GM12878 (cell line): ENCODE measurements around the gene TMEM120B. TPM values are rescaled to one million over a fixed set of nuclear protein-coding genes. Genes with fewer than 3 reads are reported as not detected.
"Not testable (repeated sequence)": the region's sequence is repeated elsewhere in the genome, so short reads cannot be mapped to it uniquely, and the experiment has no call there.

ENCODE experiments used
- ATAC-seq: fragments of 200-7000 bp; cut with Tn5 transposase; 3 replicates; pipeline ENCODE4 v1.9.1; 2020; ENCODE audit warnings: mild to moderate bottlenecking, moderate library complexity
- BruUV-seq: library from RNA; stranded (reverse); fragments of 400-500 nt; replicated peaks from 2 replicates; lab custom pipeline; 2021; lab: Mats Ljungman, UMichigan
- CTCF ChIA-PET: fragments of 300-600 bp; sonication (Branson Sonifier 250); formaldehyde crosslinking; extraction: SDS; loops from one replicate; lab custom pipeline; 2021; ENCODE audit warnings: inconsistent platforms; lab: Yijun Ruan, JAX
- POLR2A ChIA-PET: fragments of 350-600 bp; formaldehyde crosslinking; extraction: SDS; loops from one replicate; lab custom pipeline; 2021; ENCODE audit warnings: inconsistent platforms; lab: Charles Lee
- RAD21 ChIA-PET: fragments of 300-600 bp; sonication (Branson Sonifier 250); formaldehyde crosslinking; loops from one replicate; lab custom pipeline; 2023; ENCODE audit warnings: antibody characterized with exemption; ENCODE audit not compliant: unreplicated experiment; lab: Charles Lee
- SMC1A ChIA-PET: fragments of 300-600 bp; sonication (Branson Sonifier 250); formaldehyde crosslinking; loops from one replicate; lab custom pipeline; 2023; ENCODE audit not compliant: unreplicated experiment, uncharacterized antibody; lab: Charles Lee
- DNase-seq: peaks from one replicate; pipeline ENCODE4 v3.0.0-alpha.2; 2011; ENCODE audit warnings: low read depth, low spot score
- FAIRE-seq: peaks from 3 replicates; lab custom pipeline; 2011; peaks lifted over from hg19 to GRCh38; lab: Jason Lieb, UNC
- H2AFZ ChIP-seq: 2 replicates; pipeline ENCODE4 v1.6.0; 2011; ENCODE audit warnings: low read depth, low read length, control low read depth; ENCODE audit not compliant: control insufficient read depth
- H3K27ac ChIP-seq: 2 replicates; pipeline ENCODE4 v1.5.1; 2011; ENCODE audit warnings: control low read depth; ENCODE audit not compliant: control insufficient read depth, insufficient read depth
- H3K27me3 ChIP-seq, 2 experiments: replicated peaks in 1 of 2; 2 replicates each; pipeline versions ENCODE4 v1.6.0 to v1.6.1; 2011; ENCODE audit warnings: low read length in 1 of 2; ENCODE audit not compliant: control insufficient read depth in 2 of 2, insufficient read depth in 2 of 2
- H3K36me3 ChIP-seq, 2 experiments: 2 replicates each; pipeline ENCODE4 v1.5.1; 2011; ENCODE audit warnings: low read length in 1 of 2; ENCODE audit not compliant: control insufficient read depth in 2 of 2, insufficient read depth in 2 of 2
- H3K4me1 ChIP-seq: 2 replicates; pipeline ENCODE4 v1.6.1; 2011; ENCODE audit warnings: mild to moderate bottlenecking, low read length, moderate library complexity, mixed read lengths; ENCODE audit not compliant: control insufficient read depth, insufficient read depth
- H3K4me2 ChIP-seq: 2 replicates; pipeline ENCODE4 v1.6.0; 2011; ENCODE audit warnings: control low read depth; ENCODE audit not compliant: control insufficient read depth, insufficient read depth
- H3K4me3 ChIP-seq: fragments of 200-600 bp; sonication (generic); 2 replicates; pipeline ENCODE4 v1.5.1; 2016
- H3K79me2 ChIP-seq: 2 replicates; pipeline ENCODE4 v1.6.0; 2011; ENCODE audit warnings: low read length; ENCODE audit not compliant: control insufficient read depth, insufficient read depth
- H3K9ac ChIP-seq: 2 replicates; pipeline ENCODE4 v1.8.0; 2011; ENCODE audit warnings: low read length, control low read depth, mixed read lengths; ENCODE audit not compliant: control insufficient read depth, insufficient read depth
- H3K9me3 ChIP-seq: replicated peaks from 3 replicates; pipeline ENCODE4 v1.5.1; 2011; ENCODE audit warnings: mild to moderate bottlenecking, low read length; ENCODE audit not compliant: control insufficient read depth, insufficient read depth
- H4K20me1 ChIP-seq: 2 replicates; pipeline ENCODE4 v1.6.0; 2011; ENCODE audit not compliant: control insufficient read depth, insufficient read depth
- RCOR1 ChIP-seq: conservative IDR thresholded peaks from 2 replicates; pipeline ENCODE4 v1.6.1; 2012; ENCODE audit warnings: low read depth, low read length, improper control_type of control experiment
- WGBS: methylation state at CpG from one replicate; pipeline ENCODE4 v1.1.6; 2016; ENCODE audit warnings: low lambda C conversion rate; ENCODE audit not compliant: insufficient replicate concordance, insufficient coverage; ENCODE audit errors: missing lambda C conversion rate; 5-methylcytosine and 5-hydroxymethylcytosine counted together
- in situ Hi-C: fragments of 300-500 bp; cut with MboI; formaldehyde crosslinking; loops from 9 replicates; pipeline ENCODE4 v1.14.3; 2018; ENCODE audit warnings: mixed read lengths
- intact Hi-C: fragments of 100-400 bp; cut with micrococcal nuclease; formaldehyde crosslinking; loops from one replicate; pipeline ENCODE4 v1.14.2; 2022; ENCODE audit not compliant: unreplicated experiment
- polyA plus RNA-seq, 11 experiments: library from polyadenylated mRNA; depleted of rRNA in 4 of 11; unstranded in 6 of 11; stranded (reverse) in 5 of 11; fragments of >200 nt; fragmentation: Nextera tagmentation in 4 of 11; fragmentation: Illumina TruSeq in 1 of 11; extraction: Ambion mirVana in 4 of 11; extraction: Trizol in 1 of 11; gene quantifications; 1 replicate in 1 of 11; 2 replicates in 10 of 11; pipeline versions ENCODE4 v1.2.1 to v1.2.3, GENCODE V29; 2011 to 2016; ENCODE audit warnings: inconsistent platforms in 2 of 11, missing spikeins in 2 of 11, low read depth in 1 of 11
- total RNA-seq, 4 experiments: library from RNA; depleted of rRNA in 3 of 4; stranded (reverse); fragments of >200 nt in 3 of 4; fragmentation: Illumina TruSeq in 1 of 4; extraction: Trizol in 1 of 4; gene quantifications; 2 replicates each; pipeline versions ENCODE4 v1.2.1 to v1.2.3, GENCODE V29; 2013 to 2021
- TF ChIP-seq, protein P1 (sequence below): fragments of 450-650 bp; IDR thresholded peaks from 2 replicates; pipeline ENCODE4 v1.6.1; 2016; ENCODE audit warnings: mild to moderate bottlenecking, moderate library complexity, borderline replicate concordance
- TF ChIP-seq, protein P2 (sequence below): IDR thresholded peaks from 2 replicates; pipeline ENCODE4 v1.6.1; 2011; ENCODE audit warnings: mild to moderate bottlenecking, low read depth, low read length, moderate library complexity; ENCODE audit not compliant: insufficient replicate concordance
- TF ChIP-seq, protein P3 (sequence below): fragments of 450-650 bp; IDR thresholded peaks from 2 replicates; pipeline ENCODE4 v1.6.1; 2018; ENCODE audit warnings: borderline replicate concordance, mild to moderate bottlenecking; ENCODE audit not compliant: partially characterized antibody

The TMEM120B gene
- total and polyA plus RNA-seq, 10 of the 15 experiments (the other 5 are each of a cell fraction or from before 2014, with no cell fraction given): 4.0 to 26.2 (median 9.2) TPM

DNA sequence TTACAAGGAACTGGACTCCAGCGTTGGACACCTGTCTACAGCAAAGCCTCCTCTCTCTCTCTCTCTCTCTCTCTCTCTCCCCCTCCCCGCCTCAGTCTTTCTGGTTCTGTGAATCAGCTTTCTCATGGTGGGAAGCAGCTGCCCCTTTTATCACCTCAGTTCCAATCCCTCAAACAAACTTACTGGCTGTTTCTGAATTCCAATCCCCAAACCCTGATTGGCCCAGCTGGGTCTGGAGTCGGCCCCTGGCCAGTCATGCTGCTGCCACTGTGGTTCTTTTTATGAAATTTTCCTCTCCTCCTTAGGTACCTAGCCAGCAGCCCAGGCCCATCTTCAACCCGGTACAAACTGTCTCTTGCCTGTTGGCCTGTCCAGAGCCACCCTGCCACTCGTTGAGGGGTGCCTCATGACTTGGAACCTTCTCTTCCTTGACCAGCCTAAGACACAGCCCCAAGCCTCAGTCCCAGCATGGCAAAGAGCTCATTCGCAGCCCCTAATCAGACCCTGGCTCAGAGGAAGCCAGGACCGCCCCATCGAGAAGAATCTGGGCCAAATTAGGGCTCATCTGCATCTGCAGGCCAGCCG lies 33.7 kb upstream of the TMEM120B start (continued):
- TF ChIP-seq, protein P1, sequence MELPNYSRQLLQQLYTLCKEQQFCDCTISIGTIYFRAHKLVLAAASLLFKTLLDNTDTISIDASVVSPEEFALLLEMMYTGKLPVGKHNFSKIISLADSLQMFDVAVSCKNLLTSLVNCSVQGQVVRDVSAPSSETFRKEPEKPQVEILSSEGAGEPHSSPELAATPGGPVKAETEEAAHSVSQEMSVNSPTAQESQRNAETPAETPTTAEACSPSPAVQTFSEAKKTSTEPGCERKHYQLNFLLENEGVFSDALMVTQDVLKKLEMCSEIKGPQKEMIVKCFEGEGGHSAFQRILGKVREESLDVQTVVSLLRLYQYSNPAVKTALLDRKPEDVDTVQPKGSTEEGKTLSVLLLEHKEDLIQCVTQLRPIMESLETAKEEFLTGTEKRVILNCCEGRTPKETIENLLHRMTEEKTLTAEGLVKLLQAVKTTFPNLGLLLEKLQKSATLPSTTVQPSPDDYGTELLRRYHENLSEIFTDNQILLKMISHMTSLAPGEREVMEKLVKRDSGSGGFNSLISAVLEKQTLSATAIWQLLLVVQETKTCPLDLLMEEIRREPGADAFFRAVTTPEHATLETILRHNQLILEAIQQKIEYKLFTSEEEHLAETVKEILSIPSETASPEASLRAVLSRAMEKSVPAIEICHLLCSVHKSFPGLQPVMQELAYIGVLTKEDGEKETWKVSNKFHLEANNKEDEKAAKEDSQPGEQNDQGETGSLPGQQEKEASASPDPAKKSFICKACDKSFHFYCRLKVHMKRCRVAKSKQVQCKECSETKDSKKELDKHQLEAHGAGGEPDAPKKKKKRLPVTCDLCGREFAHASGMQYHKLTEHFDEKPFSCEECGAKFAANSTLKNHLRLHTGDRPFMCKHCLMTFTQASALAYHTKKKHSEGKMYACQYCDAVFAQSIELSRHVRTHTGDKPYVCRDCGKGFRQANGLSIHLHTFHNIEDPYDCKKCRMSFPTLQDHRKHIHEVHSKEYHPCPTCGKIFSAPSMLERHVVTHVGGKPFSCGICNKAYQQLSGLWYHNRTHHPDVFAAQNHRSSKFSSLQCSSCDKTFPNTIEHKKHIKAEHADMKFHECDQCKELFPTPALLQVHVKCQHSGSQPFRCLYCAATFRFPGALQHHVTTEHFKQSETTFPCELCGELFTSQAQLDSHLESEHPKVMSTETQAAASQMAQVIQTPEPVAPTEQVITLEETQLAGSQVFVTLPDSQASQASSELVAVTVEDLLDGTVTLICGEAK: no peak
- TF ChIP-seq, protein P2, sequence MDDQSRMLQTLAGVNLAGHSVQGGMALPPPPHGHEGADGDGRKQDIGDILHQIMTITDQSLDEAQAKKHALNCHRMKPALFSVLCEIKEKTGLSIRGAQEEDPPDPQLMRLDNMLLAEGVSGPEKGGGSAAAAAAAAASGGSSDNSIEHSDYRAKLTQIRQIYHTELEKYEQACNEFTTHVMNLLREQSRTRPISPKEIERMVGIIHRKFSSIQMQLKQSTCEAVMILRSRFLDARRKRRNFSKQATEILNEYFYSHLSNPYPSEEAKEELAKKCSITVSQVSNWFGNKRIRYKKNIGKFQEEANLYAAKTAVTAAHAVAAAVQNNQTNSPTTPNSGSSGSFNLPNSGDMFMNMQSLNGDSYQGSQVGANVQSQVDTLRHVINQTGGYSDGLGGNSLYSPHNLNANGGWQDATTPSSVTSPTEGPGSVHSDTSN: no peak
- TF ChIP-seq, protein P3, sequence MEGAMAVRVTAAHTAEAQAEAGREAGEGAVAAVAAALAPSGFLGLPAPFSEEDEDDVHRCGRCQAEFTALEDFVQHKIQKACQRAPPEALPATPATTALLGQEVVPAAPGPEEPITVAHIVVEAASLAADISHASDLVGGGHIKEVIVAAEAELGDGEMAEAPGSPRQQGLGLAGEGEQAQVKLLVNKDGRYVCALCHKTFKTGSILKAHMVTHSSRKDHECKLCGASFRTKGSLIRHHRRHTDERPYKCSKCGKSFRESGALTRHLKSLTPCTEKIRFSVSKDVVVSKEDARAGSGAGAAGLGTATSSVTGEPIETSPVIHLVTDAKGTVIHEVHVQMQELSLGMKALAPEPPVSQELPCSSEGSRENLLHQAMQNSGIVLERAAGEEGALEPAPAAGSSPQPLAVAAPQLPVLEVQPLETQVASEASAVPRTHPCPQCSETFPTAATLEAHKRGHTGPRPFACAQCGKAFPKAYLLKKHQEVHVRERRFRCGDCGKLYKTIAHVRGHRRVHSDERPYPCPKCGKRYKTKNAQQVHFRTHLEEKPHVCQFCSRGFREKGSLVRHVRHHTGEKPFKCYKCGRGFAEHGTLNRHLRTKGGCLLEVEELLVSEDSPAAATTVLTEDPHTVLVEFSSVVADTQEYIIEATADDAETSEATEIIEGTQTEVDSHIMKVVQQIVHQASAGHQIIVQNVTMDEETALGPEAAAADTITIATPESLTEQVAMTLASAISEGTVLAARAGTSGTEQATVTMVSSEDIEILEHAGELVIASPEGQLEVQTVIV: no peak
- no peak for TF ChIP-seq RCOR1

DNA sequence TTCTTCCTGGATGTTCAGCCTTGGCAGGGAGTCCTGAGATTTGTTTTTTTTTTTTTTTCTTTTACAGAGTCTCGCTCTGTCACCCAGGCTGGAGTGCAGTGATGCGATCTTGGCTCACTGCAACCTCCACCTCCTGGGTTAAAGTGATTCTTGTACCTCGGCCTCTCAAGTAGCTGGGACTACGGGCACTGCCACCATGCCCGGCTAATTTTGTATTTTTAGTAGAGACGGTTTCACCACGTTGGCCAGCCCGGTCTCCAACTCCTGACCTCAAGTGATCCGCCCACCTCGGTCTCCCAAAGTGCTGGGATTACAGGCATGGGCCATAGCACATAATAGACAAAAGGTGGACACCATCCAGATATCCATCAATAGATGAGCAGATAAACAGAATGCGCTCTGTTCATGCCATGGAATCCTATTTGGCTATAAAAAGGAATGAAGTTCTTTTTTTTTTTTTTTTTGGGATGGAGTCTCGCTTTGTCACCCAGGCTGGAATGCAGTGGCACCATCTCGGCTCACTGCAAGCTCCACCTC lies 32.8 kb upstream of the TMEM120B start:
- FAIRE-seq, BruUV-seq, H3K9ac ChIP-seq, H3K4me1 ChIP-seq, H4K20me1 ChIP-seq, H2AFZ ChIP-seq, ATAC-seq, H3K27me3 ChIP-seq, H3K36me3 ChIP-seq, H3K27ac ChIP-seq, H3K4me3 ChIP-seq, H3K79me2 ChIP-seq, H3K9me3 ChIP-seq, in situ Hi-C loops, H3K4me2 ChIP-seq, DNase-seq: not testable (repeated sequence)
- ChIA-PET RAD21 (interaction anchor here (0.6 to 0.7 kb wide), 3 partner anchors 44 to 143 kb away, joined by 3 read pairs; no protein-coding TSS in a partner anchor), CTCF (interaction anchor here (0.6 to 4.7 kb wide), 5 partner anchors 53 to 347 kb away, joined by 3 to 28 read pairs (median 7); partner anchors contain the start of gene ORAI1), POLR2A (interaction anchor here (0.6 to 1.2 kb wide), 5 partner anchors 10 to 136 kb away, joined by 3 read pairs; partner anchors contain the start of gene ORAI1), SMC1A (interaction anchor here (1.2 to 1.6 kb wide), 3 partner anchors 47 to 127 kb away, joined by 3 to 7 read pairs (median 3); no protein-coding TSS in a partner anchor)
- 81% methylated on average over 12 of the region's 13 CpGs for WGBS
- intact Hi-C loops: loop anchor here (5.0 kb wide), 2 partner anchors 127 to 347 kb away; no protein-coding TSS in a partner anchor
